NT2/D1 (cell line): Measurements from ENCODE around the gene TMEM145.

ENCODE experiments used
- SUZ12 ChIP-seq: IDR thresholded peaks from 2 replicates; pipeline ENCODE4 v1.6.1; 2011; ENCODE audit not compliant: insufficient read length, insufficient read depth; ENCODE audit errors: extremely low read depth
- YY1 ChIP-seq: IDR thresholded peaks from 2 replicates; pipeline ENCODE4 v1.6.1; 2011; ENCODE audit not compliant: insufficient read length, insufficient read depth
- ZNF274 ChIP-seq: IDR thresholded peaks from 2 replicates; pipeline ENCODE4 v1.6.1; 2011; ENCODE audit warnings: mild to moderate bottlenecking, low read depth, low read length

GRCh38 chr19:42293540-42293939 is 19.6 kb upstream of the TMEM145 start:
- TF ChIP-seq SUZ12 (no peak), ZNF274 (no peak), YY1 (no peak)
